CD8-positive, alpha-beta memory T cell (primary cell): ENCODE measurements around the gene ZNF180. TPM values are rescaled to one million over a fixed set of nuclear protein-coding genes. Genes with fewer than 3 reads are reported as not detected.
A peak's percentile ranks its signal among the peaks of the same experiment; 100 is the strongest.
"Not testable (repeated sequence)": the region's sequence is repeated elsewhere in the genome, so short reads cannot be mapped to it uniquely, and the experiment has no call there.

Source experiments
- CTCF ChIA-PET: fragments of 350-600 bp; sonication (Branson Sonifier 250); formaldehyde crosslinking; loops from one replicate; lab custom pipeline; 2021; ENCODE audit warnings: antibody characterized with exemption; lab: Charles Lee
- POLR2A ChIA-PET: fragments of 350-600 bp; sonication (Branson Sonifier 250); formaldehyde crosslinking; loops from one replicate; lab custom pipeline; 2021; ENCODE audit warnings: antibody characterized with exemption; lab: Charles Lee
- DNase-seq, 5 donors: peaks; one replicate each; pipeline versions ENCODE4 v3.0.0 to v3.0.0-alpha.2; 2020 to 2022; ENCODE audit warnings: mixed read lengths in 1 of 5
- H3K27ac ChIP-seq: one replicate; pipeline ENCODE4 v1.7.0; 2013; ENCODE audit warnings: low read depth, mild to moderate bottlenecking, low read length, moderate library complexity
- H3K27me3 ChIP-seq: 2 replicates; pipeline ENCODE4 v1.7.0; 2013; ENCODE audit warnings: low read length, mild to moderate bottlenecking; ENCODE audit not compliant: insufficient read depth, poor library complexity, severe bottlenecking
- H3K36me3 ChIP-seq: 2 replicates; pipeline ENCODE4 v1.7.0; 2013; ENCODE audit warnings: mild to moderate bottlenecking, low read length, moderate library complexity; ENCODE audit not compliant: insufficient read depth
- H3K4me1 ChIP-seq: 2 replicates; pipeline ENCODE4 v1.7.0; 2013; ENCODE audit warnings: mild to moderate bottlenecking, low read length, moderate library complexity; ENCODE audit not compliant: insufficient read depth
- H3K4me3 ChIP-seq: 2 replicates; pipeline ENCODE4 v1.7.0; 2013; ENCODE audit warnings: mild to moderate bottlenecking, low read length
- H3K9me3 ChIP-seq: 2 replicates; pipeline ENCODE4 v1.7.0; 2013; ENCODE audit warnings: mild to moderate bottlenecking, low read length
- H3K27ac Mint-ChIP-seq, 8 donors: one replicate each; pipeline ENCODE4 v1.8.0; 2020 to 2021; ENCODE audit warnings: mixed read lengths in 8 of 8, mild to moderate bottlenecking in 6 of 8, inconsistent platforms in 3 of 8, moderate library complexity in 3 of 8
- H3K27me3 Mint-ChIP-seq, 2 donors: one replicate each; pipeline ENCODE4 v1.8.0; 2020 to 2021; ENCODE audit warnings: mixed read lengths in 2 of 2, mild to moderate bottlenecking in 1 of 2, moderate library complexity in 1 of 2
- H3K36me3 Mint-ChIP-seq, 3 donors: one replicate each; pipeline ENCODE4 v1.8.0; 2020 to 2021; ENCODE audit warnings: mixed read lengths in 3 of 3, inconsistent platforms in 1 of 3, mild to moderate bottlenecking in 1 of 3
- H3K4me1 Mint-ChIP-seq, 3 donors: one replicate each; pipeline ENCODE4 v1.8.0; 2020 to 2021; ENCODE audit warnings: mixed read lengths in 3 of 3, inconsistent platforms in 1 of 3, mild to moderate bottlenecking in 1 of 3
- H3K4me3 Mint-ChIP-seq, 7 donors: one replicate each; pipeline ENCODE4 v1.8.0; 2020 to 2021; ENCODE audit warnings: mixed read lengths in 7 of 7, mild to moderate bottlenecking in 6 of 7, moderate library complexity in 4 of 7, inconsistent platforms in 2 of 7
- H3K9me3 Mint-ChIP-seq, 5 donors: one replicate each; pipeline ENCODE4 v1.8.0; 2020 to 2022; ENCODE audit warnings: mixed read lengths in 5 of 5, mild to moderate bottlenecking in 3 of 5, moderate library complexity in 2 of 5, inconsistent platforms in 1 of 5
- polyA plus RNA-seq: library from polyadenylated mRNA; unstranded; fragments of 300-500 nt; fragmentation: Illumina TruSeq; gene quantifications from one replicate; pipeline ENCODE4 v1.2.3, GENCODE V29; 2021
- total RNA-seq, 2 experiments: library from RNA; stranded (reverse); gene quantifications; one replicate each; pipeline ENCODE4 v1.2.3, GENCODE V29; 2021

The ZNF180 gene
- total and polyA plus RNA-seq, 3 experiments from 2014 or later: 8.4 to 9.1 (median 8.6) TPM

DNA sequence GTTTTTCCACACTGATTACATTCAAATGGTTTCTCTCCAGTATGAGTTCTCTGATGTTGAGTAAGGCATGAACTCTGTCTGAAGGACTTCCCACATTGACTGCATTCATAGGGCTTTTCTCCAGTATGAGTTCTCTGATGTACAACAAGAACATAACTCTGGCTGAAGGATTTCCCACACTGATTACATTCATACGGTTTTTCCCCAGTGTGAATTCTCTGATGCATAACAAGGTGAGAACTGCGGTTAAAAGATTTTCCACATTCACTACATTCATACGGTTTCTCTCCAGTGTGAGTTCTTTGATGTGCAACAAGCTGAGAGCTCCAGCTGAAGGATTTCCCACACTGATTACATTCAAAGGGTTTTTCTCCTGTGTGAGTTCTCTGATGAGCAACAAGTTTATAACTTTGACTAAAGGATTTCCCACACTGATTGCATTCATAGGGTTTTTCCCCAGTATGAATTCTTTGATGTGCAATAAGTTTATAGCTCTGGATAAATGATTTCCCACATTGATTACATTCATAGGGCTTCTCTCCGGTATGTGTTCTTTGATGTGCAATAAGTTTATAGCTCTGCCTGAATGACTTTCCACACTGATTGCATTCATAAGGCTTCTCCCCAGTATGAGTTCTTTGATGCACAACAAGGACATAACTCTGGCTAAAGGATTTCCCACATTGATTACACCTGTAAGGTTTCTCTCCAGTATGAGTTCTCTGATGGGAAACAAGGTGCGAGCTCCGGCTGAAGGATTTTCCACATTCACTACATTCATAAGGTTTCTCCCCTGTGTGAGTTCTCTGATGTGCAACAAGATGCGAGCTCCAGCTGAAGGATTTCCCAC lies 23.5 kb downstream of the ZNF180 start:
- ChIA-PET CTCF (interaction anchor here (1.3 kb wide), 1 partner anchor 14 kb away, joined by 3 read pairs; no protein-coding TSS in a partner anchor), POLR2A (no interaction called here)
- no peaks in the 10 kb centered on the region for H3K27me3 ChIP-seq
- peaks cover 97% of the 10 kb centered on the region for H3K9me3 ChIP-seq
- H3K36me3 ChIP-seq: peaks cover 54% of the 10 kb centered on the region
- no peak overlapping the region for H3K27ac ChIP-seq
- H3K27ac Mint-ChIP-seq: no peak overlapping the region
- peaks cover 0 to 3% of the 10 kb centered on the region in 2 donors for H3K27me3 Mint-ChIP-seq
- no peak overlapping the region for H3K4me3 Mint-ChIP-seq
- peaks cover 57 to 100% (median 98%) of the 10 kb centered on the region in 5 donors for H3K9me3 Mint-ChIP-seq
- H3K4me3 ChIP-seq: peak overlapping the region; percentile 9
- DNase-seq: peak in 2 of 5 donors; percentile 10 to 27
- peaks cover 52 to 90% (median 85%) of the 10 kb centered on the region in 3 donors for H3K36me3 Mint-ChIP-seq
- H3K4me1 Mint-ChIP-seq: peaks cover 0 to 1% (median 0%) of the 10 kb centered on the region in 3 donors
- no peaks in the 10 kb centered on the region for H3K4me1 ChIP-seq

DNA sequence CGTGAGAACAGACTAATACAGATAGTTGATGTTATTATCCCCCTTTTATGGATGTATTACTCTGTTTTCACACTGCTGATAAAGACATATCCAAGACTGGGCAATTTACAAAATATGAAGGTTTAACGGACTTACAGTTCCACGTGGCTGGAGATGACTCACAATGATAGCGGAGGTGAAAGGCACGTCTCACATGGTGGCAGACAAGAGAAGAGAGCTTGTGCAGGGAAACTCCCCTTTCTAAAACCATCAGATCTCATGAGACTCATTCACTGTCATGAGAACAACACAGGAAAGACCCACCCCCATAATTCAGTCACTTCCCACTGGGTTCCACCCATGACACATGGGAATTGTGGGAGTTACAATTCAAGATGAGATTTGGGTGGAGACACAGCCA lies 31.6 kb downstream of the ZNF180 start:
- H3K27me3 ChIP-seq, H3K4me1 ChIP-seq, DNase-seq, H3K4me3 ChIP-seq, H3K27me3 Mint-ChIP-seq, H3K36me3 ChIP-seq, CTCF ChIA-PET, H3K27ac Mint-ChIP-seq, H3K27ac ChIP-seq, POLR2A ChIA-PET, H3K4me1 Mint-ChIP-seq: not testable (repeated sequence)
- peaks cover 64% of the 10 kb centered on the region for H3K9me3 ChIP-seq
- peaks cover 67 to 100% (median 96%) of the 10 kb centered on the region in 5 donors for H3K9me3 Mint-ChIP-seq
- peaks cover 16 to 49% (median 47%) of the 10 kb centered on the region in 3 donors for H3K36me3 Mint-ChIP-seq
- H3K4me3 Mint-ChIP-seq: peak overlapping the region in 1 of 7 donors; percentile 25

DNA sequence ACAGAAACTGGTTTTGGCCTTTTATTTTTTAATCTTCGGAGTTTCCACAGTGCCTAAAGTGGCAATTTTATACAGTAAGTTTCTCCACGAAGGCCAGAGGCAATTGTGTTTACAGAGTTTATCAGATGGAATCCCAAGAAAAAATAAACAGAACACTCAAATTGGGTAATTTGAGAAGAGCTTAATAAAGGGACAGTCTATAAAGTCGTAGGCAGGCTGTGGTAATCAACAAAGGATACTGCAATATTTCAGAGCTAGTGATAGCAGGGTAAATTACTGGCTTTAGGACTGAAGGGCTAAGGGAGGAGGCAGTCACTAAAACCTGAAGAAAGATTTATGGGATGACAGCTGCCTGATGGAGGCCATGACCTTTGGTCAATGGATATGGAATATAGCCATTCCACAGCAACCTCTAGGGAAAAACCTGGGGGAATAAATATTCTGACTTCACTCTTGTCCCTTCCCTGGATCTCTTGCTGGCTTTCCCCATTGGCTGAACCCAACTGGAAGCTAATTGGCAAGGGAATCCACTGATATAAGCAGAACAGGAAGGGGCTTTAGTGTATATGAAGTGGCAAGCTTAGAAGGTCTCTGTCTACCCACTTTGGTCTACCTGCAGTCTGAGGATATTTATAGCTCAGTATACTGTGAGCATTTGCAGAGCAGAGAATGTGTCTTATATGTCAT lies 37.6 kb downstream of the ZNF180 start:
- H3K27me3 ChIP-seq, DNase-seq, H3K4me1 ChIP-seq, POLR2A ChIA-PET, H3K4me3 ChIP-seq, H3K4me3 Mint-ChIP-seq, H3K27me3 Mint-ChIP-seq, H3K36me3 ChIP-seq, H3K27ac Mint-ChIP-seq, H3K4me1 Mint-ChIP-seq, CTCF ChIA-PET, H3K27ac ChIP-seq: not testable (repeated sequence)
- peaks cover 15% of the 10 kb centered on the region for H3K9me3 ChIP-seq
- H3K36me3 Mint-ChIP-seq: peaks cover 2 to 24% (median 18%) of the 10 kb centered on the region in 3 donors
- H3K9me3 Mint-ChIP-seq: peaks cover 59 to 74% (median 62%) of the 10 kb centered on the region in 5 donors

DNA sequence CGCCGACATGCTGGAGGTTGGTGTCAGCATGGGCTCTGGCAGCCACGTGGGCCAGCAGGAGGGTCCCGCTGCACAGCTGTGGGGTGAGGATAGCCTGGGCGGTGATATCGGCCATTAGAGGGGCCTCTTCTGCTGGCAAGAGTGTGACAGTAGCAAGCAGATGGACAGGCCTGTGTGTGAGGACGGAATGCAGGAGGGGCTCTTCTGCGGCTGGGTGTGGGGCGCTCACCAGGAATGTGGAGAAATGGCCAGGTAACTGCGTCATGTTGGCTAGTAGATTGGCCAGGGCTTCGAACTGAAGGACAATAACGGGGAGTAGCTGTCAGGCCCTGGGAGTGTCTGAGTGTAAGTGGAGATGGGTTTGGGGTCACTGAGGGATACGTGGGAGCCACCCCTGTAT lies 44.3 kb downstream of the ZNF180 start:
- POLR2A ChIA-PET, H3K27ac Mint-ChIP-seq, H3K9me3 ChIP-seq, H3K4me3 ChIP-seq, H3K4me1 ChIP-seq, H3K27ac ChIP-seq, H3K27me3 ChIP-seq, H3K4me3 Mint-ChIP-seq, H3K4me1 Mint-ChIP-seq, H3K36me3 ChIP-seq, DNase-seq, CTCF ChIA-PET: not testable (repeated sequence)
- H3K27me3 Mint-ChIP-seq: peaks cover 7 to 24% of the 10 kb centered on the region in 2 donors
- H3K9me3 Mint-ChIP-seq: peaks cover 47 to 62% (median 48%) of the 10 kb centered on the region in 5 donors
- H3K36me3 Mint-ChIP-seq: peaks cover 0 to 41% (median 23%) of the 10 kb centered on the region in 3 donors

DNA sequence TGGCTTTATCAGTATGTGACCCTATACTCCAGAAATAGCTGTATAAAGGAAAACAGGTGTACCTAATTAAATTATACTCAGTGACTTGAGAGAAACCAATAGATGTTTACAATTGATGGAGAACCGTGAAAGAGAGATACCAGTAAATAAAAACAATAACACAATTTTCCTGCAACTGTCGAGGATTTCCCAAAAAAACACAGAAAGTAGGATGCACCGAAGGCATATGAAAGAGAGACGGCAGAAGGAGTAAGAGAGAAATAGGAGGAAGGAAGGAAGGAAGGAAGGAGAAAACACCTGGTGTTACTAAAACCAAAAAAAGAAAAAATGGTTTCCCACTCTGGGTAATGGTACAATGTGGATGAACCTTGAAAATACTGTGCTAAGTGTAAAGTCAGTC lies 45.2 kb downstream of the ZNF180 start:
- H3K36me3 ChIP-seq: no peaks in the 10 kb centered on the region
- no peak for DNase-seq
- no peaks in the 10 kb centered on the region for H3K27me3 ChIP-seq
- H3K27ac ChIP-seq: no peak overlapping the region
- peaks cover 4% of the 10 kb centered on the region for H3K9me3 ChIP-seq
- Mint-ChIP-seq H3K27me3 (peaks cover 9 to 24% of the 10 kb centered on the region in 2 donors), H3K36me3 (peaks cover 0 to 44% (median 26%) of the 10 kb centered on the region in 3 donors), H3K4me1 (no peaks in the 10 kb centered on the region), H3K27ac (no peak overlapping the region), H3K9me3 (peaks cover 50 to 69% (median 55%) of the 10 kb centered on the region in 5 donors), H3K4me3 (no peak overlapping the region)
- CTCF ChIA-PET: no interaction called here
- no peaks in the 10 kb centered on the region for H3K4me1 ChIP-seq
- POLR2A ChIA-PET: no interaction called here
- no peak overlapping the region for H3K4me3 ChIP-seq

DNA sequence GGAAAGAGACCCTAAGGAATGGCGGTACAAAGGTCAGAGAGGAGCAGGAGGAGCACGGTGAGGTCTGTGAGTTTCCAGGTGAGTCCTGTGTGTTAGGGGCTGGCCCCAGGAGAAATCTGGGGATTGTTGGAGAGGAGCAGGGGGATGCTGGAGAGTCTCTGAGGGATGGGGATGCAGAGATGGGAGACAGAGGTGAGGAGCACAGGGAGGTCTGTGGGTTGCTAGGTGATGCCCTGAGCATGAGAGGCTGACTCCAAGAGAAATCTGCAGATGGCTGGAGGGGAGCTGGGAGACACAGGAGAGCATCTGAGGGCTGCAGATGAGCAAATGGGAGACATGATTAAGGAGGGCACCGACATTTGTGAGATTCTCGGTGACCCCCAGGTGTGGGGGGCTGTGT lies 48.0 kb downstream of the ZNF180 start:
- Histone ChIP-seq H3K27ac (no peak overlapping the region), H3K9me3 (peaks cover 7% of the 10 kb centered on the region), H3K36me3 (no peaks in the 10 kb centered on the region), H3K4me1 (no peaks in the 10 kb centered on the region), H3K4me3 (no peak overlapping the region), H3K27me3 (no peaks in the 10 kb centered on the region)
- DNase-seq: no peak
- POLR2A ChIA-PET: no interaction called here
- Mint-ChIP-seq H3K36me3 (peaks cover 2 to 39% (median 32%) of the 10 kb centered on the region in 3 donors), H3K4me1 (peaks cover 6 to 16% (median 11%) of the 10 kb centered on the region in 3 donors), H3K4me3 (no peak overlapping the region), H3K27ac (no peak overlapping the region), H3K9me3 (peaks cover 66 to 82% (median 79%) of the 10 kb centered on the region in 5 donors), H3K27me3 (peaks cover 16 to 24% of the 10 kb centered on the region in 2 donors)
- CTCF ChIA-PET: no interaction called here

DNA sequence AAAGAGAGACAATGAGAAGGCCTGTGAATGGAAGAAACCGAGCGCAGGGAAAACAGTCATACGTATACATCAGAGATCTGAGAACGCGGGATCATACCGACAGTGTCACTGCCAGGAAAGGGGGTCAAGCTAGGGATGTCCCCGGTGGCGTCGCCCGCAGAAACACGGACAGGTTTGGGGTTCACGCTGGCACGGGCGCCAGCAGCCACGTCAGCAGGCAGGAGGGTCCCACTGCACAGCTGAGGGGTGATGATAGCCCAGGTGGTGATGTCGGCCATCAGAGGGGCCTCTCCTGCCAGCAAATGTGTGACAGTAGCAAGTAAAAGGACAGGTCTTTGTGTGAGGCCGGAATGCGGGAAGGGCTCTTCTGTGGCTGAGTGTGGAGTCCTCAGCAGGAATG lies 48.6 kb downstream of the ZNF180 start:
- no peak overlapping the region for H3K27ac Mint-ChIP-seq
- no peak for DNase-seq
- H3K9me3 ChIP-seq: peaks cover 14% of the 10 kb centered on the region
- no peaks in the 10 kb centered on the region for H3K27me3 ChIP-seq
- H3K4me3 ChIP-seq: no peak overlapping the region
- POLR2A ChIA-PET: no interaction called here
- H3K4me3 Mint-ChIP-seq: no peak overlapping the region
- H3K27ac ChIP-seq: no peak overlapping the region
- peaks cover 16 to 24% of the 10 kb centered on the region in 2 donors for H3K27me3 Mint-ChIP-seq
- H3K36me3 Mint-ChIP-seq: peaks cover 2 to 40% (median 35%) of the 10 kb centered on the region in 3 donors
- peaks cover 6 to 16% (median 11%) of the 10 kb centered on the region in 3 donors for H3K4me1 Mint-ChIP-seq
- H3K9me3 Mint-ChIP-seq: peaks cover 67 to 88% (median 85%) of the 10 kb centered on the region in 5 donors
- CTCF ChIA-PET: no interaction called here
- no peaks in the 10 kb centered on the region for H3K36me3 ChIP-seq
- H3K4me1 ChIP-seq: no peaks in the 10 kb centered on the region
